ENCODE measurements around the gene COL18A1.
"Not testable (repeated sequence)": the region's sequence is repeated elsewhere in the genome, so short reads cannot be mapped to it uniquely, and the experiment has no call there.

Gene COL18A1

GRCh38 chr21:45429221-45430175 is 24.5 kb downstream of the COL18A1 start:
- no peak for DNase-seq

GRCh38 chr21:45430521-45431501 is 25.8 kb downstream of the COL18A1 start:
- no peak for DNase-seq

GRCh38 chr21:45431781-45432572 is 27.0 kb downstream of the COL18A1 start:
- DNase-seq: no peak

GRCh38 chr21:45432575-45433255 is 27.8 kb downstream of the COL18A1 start:
- no peak for DNase-seq

- DNase-seq: no peak
Observed at GRCh38 chr21:45433301-45433700, 28.3 kb downstream of the COL18A1 start.

GRCh38 chr21:45433911-45434644 is 29.1 kb downstream of the COL18A1 start:
- DNase-seq: no peak

GRCh38 chr21:45434645-45435217 is 29.8 kb downstream of the COL18A1 start:
- DNase-seq: no peak

- DNase-seq: no peak
Observed at GRCh38 chr21:45435405-45435981, 30.5 kb downstream of the COL18A1 start.

- peak in 1 of 6 experiments; percentile 22 for DNase-seq
Observed at GRCh38 chr21:45436351-45437065, 31.5 kb downstream of the COL18A1 start.

- not testable (repeated sequence) for DNase-seq
Observed at GRCh38 chr21:45437844-45438243, 32.9 kb downstream of the COL18A1 start.

GRCh38 chr21:45438391-45439145 is 33.6 kb downstream of the COL18A1 start:
- no peak for DNase-seq

GRCh38 chr21:45439161-45439872 is 34.4 kb downstream of the COL18A1 start:
- DNase-seq: peak; percentile 71 to 90 (median 77)

GRCh38 chr21:45439901-45440461 is 35.0 kb downstream of the COL18A1 start:
- DNase-seq: no peak

- no peak for DNase-seq
Observed at GRCh38 chr21:45440736-45441350, 35.9 kb downstream of the COL18A1 start.

GRCh38 chr21:45441431-45442255 is 36.7 kb downstream of the COL18A1 start:
- peak in 1 of 6 experiments; percentile 12 for DNase-seq

- DNase-seq: no peak
Observed at GRCh38 chr21:45442276-45442675, 37.3 kb downstream of the COL18A1 start.
